PC-3 (cell line): ENCODE data around the gene TSGA10IP. TPM values are rescaled to one million over a fixed set of nuclear protein-coding genes. Genes with fewer than 3 reads are reported as not detected.

Experiments
- ATAC-seq: fragments of 200-7000 bp; cut with Tn5 transposase; 2 replicates; pipeline ENCODE4 v1.9.1; 2020; ENCODE audit warnings: mild to moderate bottlenecking, moderate library complexity
- BruUV-seq: library from RNA; stranded (reverse); fragments of 400-500 nt; replicated peaks from 2 replicates; lab custom pipeline; 2021; lab: Mats Ljungman, UMichigan
- CTCF ChIA-PET: fragments of 300-600 bp; sonication (Branson Sonifier 250); formaldehyde crosslinking; loops from one replicate; lab custom pipeline; 2022; ENCODE audit warnings: antibody characterized with exemption; lab: Charles Lee
- POLR2A ChIA-PET: fragments of 300-600 bp; sonication (Branson Sonifier 250); formaldehyde crosslinking; loops from one replicate; lab custom pipeline; 2022; ENCODE audit warnings: antibody characterized with exemption; ENCODE audit not compliant: unreplicated experiment; lab: Charles Lee
- DNase-seq: peaks from one replicate; pipeline ENCODE4 v3.0.0-alpha.2; 2015
- H2AFZ ChIP-seq: fragments of 300-600 bp; sonication (generic); 2 replicates; pipeline ENCODE4 v1.6.0; 2016; ENCODE audit warnings: antibody characterized with exemption, low read length
- H3F3A ChIP-seq: fragments of 300-600 bp; sonication (generic); one replicate; pipeline ENCODE4 v1.6.0; 2017; ENCODE audit warnings: antibody characterized with exemption, low read length, control low read depth, mild to moderate bottlenecking; ENCODE audit not compliant: unreplicated experiment
- H3K27ac ChIP-seq: fragments of 300-600 bp; sonication (generic); 2 replicates; pipeline ENCODE4 v1.5.1; 2016; ENCODE audit warnings: mild to moderate bottlenecking, low read length
- H3K27me3 ChIP-seq: fragments of 300-600 bp; sonication (generic); 2 replicates; pipeline ENCODE4 v1.6.1; 2016; ENCODE audit warnings: low read length, mixed read lengths
- H3K36me3 ChIP-seq: fragments of 300-600 bp; sonication (generic); 2 replicates; pipeline ENCODE4 v1.6.1; 2016; ENCODE audit warnings: low read depth, mixed run types, low read length, mixed read lengths
- H3K4me1 ChIP-seq: fragments of 300-600 bp; sonication (generic); 2 replicates; pipeline ENCODE4 v1.5.1; 2016; ENCODE audit warnings: low read length; ENCODE audit not compliant: insufficient read depth
- H3K4me2 ChIP-seq: fragments of 300-600 bp; sonication (generic); 2 replicates; pipeline ENCODE4 v1.6.0; 2016; ENCODE audit warnings: low read length
- H3K4me3 ChIP-seq: fragments of 300-600 bp; sonication (generic); 2 replicates; pipeline ENCODE4 v1.5.1; 2016; ENCODE audit warnings: mild to moderate bottlenecking, low read length, mixed read lengths
- H3K79me2 ChIP-seq: fragments of 300-600 bp; sonication (generic); 2 replicates; pipeline ENCODE4 v1.6.1; 2017; ENCODE audit warnings: low read length, mixed read lengths
- H3K9ac ChIP-seq: fragments of 300-600 bp; sonication (generic); 2 replicates; pipeline ENCODE4 v1.6.0; 2016; ENCODE audit warnings: mild to moderate bottlenecking, low read length
- H3K9me2 ChIP-seq: fragments of 300-600 bp; sonication (generic); replicated peaks from 2 replicates; pipeline ENCODE4 v1.6.1; 2016; ENCODE audit warnings: mixed run types, low read length, mixed read lengths
- H3K9me3 ChIP-seq: fragments of 300-600 bp; sonication (generic); 2 replicates; pipeline ENCODE4 v1.6.1; 2016; ENCODE audit warnings: low read length, mixed read lengths
- H4K20me1 ChIP-seq: fragments of 300-600 bp; sonication (generic); 2 replicates; pipeline ENCODE4 v1.6.1; 2016; ENCODE audit warnings: low read length, mixed read lengths
- EZH2 ChIP-seq: fragments of 300-600 bp; sonication (generic); IDR thresholded peaks from one replicate; pipeline ENCODE4 v1.6.1; 2017; ENCODE audit warnings: antibody characterized with exemption, mild to moderate bottlenecking, low read length; ENCODE audit not compliant: unreplicated experiment
- EZH2phosphoT487 ChIP-seq: fragments of 300-600 bp; sonication (generic); IDR thresholded peaks from 2 replicates; pipeline ENCODE4 v1.6.1; 2018; ENCODE audit warnings: mild to moderate bottlenecking, antibody characterized with exemption, low read length, borderline replicate concordance
- intact Hi-C: fragments of 100-400 bp; cut with micrococcal nuclease; formaldehyde crosslinking; loops from 2 replicates; pipeline ENCODE4 v1.9.0; 2023
- total RNA-seq: library from RNA; depleted of rRNA; stranded (reverse); fragments of >200 nt; gene quantifications from 2 replicates; pipeline ENCODE4 v1.2.3, GENCODE V29; 2014
- TF ChIP-seq, protein P1 (sequence below): fragments of 300-600 bp; sonication (generic); conservative IDR thresholded peaks from 2 replicates; pipeline ENCODE4 v1.5.1; 2017; ENCODE audit warnings: antibody characterized with exemption, low read depth, mild to moderate bottlenecking, low read length

TSGA10IP gene
- total RNA-seq, 1 experiment from 2014 or later: not detected

DNA sequence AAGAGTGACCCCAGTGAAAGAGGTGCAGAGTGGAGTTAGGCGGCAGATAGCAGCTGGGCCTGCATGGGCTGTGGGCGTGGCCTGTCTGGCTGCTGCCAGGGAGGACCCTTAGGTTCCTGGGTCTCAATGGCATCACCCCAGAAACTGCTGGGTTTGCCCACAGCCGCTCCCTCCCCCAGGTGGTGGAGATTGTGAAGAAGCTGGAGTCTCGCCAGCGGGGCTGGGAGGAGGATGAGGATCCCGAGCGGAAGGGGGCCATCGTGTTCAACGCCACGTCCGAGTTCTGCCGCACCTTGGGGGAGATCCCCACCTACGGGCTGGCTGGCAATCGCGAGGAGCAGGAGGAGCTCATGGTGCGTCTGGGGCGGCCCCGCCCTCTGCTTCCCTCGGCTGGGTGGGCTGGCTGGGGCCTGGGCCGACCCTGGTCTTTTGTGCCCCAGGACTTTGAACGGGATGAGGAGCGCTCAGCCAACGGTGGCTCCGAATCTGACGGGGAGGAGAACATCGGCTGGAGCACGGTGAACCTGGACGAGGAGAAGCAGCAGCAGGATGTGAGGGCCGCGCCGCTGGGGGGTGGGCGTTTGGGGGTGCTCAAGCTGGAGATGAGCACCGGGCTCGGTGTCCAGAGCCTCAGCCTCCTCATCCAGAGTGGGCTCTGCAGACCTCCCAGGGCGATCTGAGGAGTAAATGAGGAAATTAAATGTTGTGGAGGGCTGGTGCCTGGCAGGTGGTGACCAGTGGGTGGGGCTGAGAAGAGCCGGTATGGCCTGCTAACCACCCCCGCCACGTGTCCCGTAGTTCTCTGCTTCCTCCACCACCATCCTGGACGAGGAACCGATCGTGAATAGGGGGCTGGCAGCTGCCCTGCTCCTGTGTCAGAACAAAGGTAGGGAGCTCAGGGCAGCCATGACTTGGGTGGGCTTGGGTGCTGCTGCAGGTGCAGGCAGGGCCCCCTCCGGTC, 31.2 kb downstream of the TSGA10IP start:
- Histone ChIP-seq H3K36me3 (peaks cover 36% of the 10 kb centered on the region), H3F3A (no peaks in the 10 kb centered on the region), H3K4me1 (peaks cover 6% of the 10 kb centered on the region; the same call in 1 of the 2 replicates), H3K79me2 (no peaks in the 10 kb centered on the region), H3K9ac (no peak overlapping the region), H3K9me3 (no peaks in the 10 kb centered on the region), H3K27me3 (no peaks in the 10 kb centered on the region), H2AFZ (no peak overlapping the region), H3K27ac (no peak overlapping the region), H3K4me2 (no peak overlapping the region), H4K20me1 (no peaks in the 10 kb centered on the region), H3K4me3 (no peak overlapping the region), H3K9me2 (no peaks in the 10 kb centered on the region)
- CTCF ChIA-PET: no interaction called here
- POLR2A ChIA-PET: no interaction called here
- DNase-seq: no peak
- no peak for TF ChIP-seq EZH2
- TF ChIP-seq EZH2phosphoT487: no peak
- TF ChIP-seq, protein P1, sequence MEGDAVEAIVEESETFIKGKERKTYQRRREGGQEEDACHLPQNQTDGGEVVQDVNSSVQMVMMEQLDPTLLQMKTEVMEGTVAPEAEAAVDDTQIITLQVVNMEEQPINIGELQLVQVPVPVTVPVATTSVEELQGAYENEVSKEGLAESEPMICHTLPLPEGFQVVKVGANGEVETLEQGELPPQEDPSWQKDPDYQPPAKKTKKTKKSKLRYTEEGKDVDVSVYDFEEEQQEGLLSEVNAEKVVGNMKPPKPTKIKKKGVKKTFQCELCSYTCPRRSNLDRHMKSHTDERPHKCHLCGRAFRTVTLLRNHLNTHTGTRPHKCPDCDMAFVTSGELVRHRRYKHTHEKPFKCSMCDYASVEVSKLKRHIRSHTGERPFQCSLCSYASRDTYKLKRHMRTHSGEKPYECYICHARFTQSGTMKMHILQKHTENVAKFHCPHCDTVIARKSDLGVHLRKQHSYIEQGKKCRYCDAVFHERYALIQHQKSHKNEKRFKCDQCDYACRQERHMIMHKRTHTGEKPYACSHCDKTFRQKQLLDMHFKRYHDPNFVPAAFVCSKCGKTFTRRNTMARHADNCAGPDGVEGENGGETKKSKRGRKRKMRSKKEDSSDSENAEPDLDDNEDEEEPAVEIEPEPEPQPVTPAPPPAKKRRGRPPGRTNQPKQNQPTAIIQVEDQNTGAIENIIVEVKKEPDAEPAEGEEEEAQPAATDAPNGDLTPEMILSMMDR: no peak
- no TSS peak for BruUV-seq
- intact Hi-C loops: no loop called here
- ATAC-seq: no peak

DNA sequence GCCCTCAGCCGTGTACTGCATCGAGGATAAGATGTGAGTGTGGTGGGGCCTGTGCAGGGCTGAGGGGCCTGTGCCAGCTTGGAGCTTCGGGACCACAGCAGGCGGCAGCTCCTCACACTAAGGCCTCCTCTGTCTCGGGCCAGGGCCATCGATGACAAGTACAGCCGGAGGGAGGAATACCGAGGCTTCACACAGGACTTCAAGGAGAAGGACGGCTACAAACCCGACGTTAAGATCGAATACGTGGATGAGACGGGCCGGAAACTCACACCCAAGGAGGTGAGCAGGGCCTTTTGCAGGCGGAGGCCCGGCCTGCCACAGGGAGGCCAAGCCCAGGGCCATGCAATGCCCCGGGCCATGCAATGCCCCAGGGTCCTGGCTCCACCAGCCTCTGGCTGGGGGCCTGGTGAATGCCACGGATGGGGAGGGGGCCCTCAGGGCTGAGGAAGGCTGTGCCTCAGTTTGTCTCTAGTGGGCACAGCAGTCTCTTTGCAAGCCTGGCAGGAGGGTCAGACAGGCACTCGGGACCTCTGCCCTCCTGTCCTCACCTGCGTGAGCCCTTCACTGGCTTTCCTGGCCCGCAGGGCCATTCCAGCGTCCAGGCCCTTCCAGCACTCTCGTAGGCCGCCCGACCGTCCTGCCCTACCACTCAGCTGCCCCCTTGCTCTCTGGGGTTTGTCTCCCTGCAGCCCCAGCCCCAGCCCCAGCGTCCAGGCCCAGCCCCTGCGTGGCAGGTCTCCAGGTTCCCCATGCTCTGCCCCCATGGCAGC, 32.5 kb downstream of the TSGA10IP start:
- H3K36me3 ChIP-seq: peaks cover 28% of the 10 kb centered on the region
- peaks cover 6% of the 10 kb centered on the region; the same call in 1 of the 2 replicates for H3K4me1 ChIP-seq
- no peak overlapping the region for H3K4me3 ChIP-seq
- no peak overlapping the region for H2AFZ ChIP-seq
- no peak overlapping the region for H3K27ac ChIP-seq
- H3K27me3 ChIP-seq: no peaks in the 10 kb centered on the region
- no peaks in the 10 kb centered on the region for H3K9me3 ChIP-seq
- BruUV-seq: no TSS peak
- H3K9me2 ChIP-seq: no peaks in the 10 kb centered on the region
- no peak overlapping the region for H3K9ac ChIP-seq
- H3F3A ChIP-seq: no peaks in the 10 kb centered on the region
- no peak for TF ChIP-seq EZH2
- TF ChIP-seq, protein P1: no peak
- CTCF ChIA-PET: no interaction called here
- intact Hi-C loops: no loop called here
- no peak overlapping the region for H3K4me2 ChIP-seq
- no peaks in the 10 kb centered on the region for H3K79me2 ChIP-seq
- DNase-seq (no peak), ATAC-seq (no peak)
- POLR2A ChIA-PET: no interaction called here
- no peaks in the 10 kb centered on the region for H4K20me1 ChIP-seq
